Bone marrow (tissue), 2 donors: Measurements from ENCODE around the gene TRAF6.
A peak's percentile ranks its signal among the peaks of the same experiment; 100 is the strongest.
"Not testable (repeated sequence)": the region's sequence is repeated elsewhere in the genome, so short reads cannot be mapped to it uniquely, and the experiment has no call there.

Source experiments
- DNase-seq, 2 donors: peaks; one replicate each; lab custom pipeline; 2025; lab: John Stamatoyannopoulos, UW

Gene TRAF6

GRCh38 chr11:36492724-36493304 lies 17.3 kb downstream of the TRAF6 start:
- DNase-seq = peak in 1 of 2 donors; percentile 42

- no peak for DNase-seq
These were observed 19.9 kb downstream of the TRAF6 start for GRCh38 chr11:36490026-36490806.

DNA sequence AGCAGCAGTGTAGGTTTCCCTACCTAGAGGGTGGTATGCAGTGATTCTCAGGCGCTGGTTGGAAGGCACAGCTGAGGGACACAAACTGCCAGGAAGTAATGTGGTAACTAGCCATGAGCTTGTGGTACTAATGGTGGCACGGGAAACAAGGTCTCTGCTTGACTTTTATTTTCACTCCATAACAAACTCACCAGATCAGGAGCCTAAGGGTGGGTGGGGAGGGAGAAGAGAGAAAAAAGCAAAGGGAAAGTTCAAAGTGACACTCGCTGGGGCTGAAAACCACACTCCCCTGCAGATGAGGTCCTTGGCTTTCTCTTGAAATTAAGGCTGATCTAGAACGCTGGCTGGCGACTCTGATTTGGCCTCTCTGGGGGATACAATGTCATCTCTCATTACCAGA lies 22.0 kb downstream of the TRAF6 start:
- DNase-seq = peak in 1 of 2 donors; percentile 26

- no peak for DNase-seq
These were observed 22.5 kb downstream of the TRAF6 start for GRCh38 chr11:36487619-36488018.

DNA sequence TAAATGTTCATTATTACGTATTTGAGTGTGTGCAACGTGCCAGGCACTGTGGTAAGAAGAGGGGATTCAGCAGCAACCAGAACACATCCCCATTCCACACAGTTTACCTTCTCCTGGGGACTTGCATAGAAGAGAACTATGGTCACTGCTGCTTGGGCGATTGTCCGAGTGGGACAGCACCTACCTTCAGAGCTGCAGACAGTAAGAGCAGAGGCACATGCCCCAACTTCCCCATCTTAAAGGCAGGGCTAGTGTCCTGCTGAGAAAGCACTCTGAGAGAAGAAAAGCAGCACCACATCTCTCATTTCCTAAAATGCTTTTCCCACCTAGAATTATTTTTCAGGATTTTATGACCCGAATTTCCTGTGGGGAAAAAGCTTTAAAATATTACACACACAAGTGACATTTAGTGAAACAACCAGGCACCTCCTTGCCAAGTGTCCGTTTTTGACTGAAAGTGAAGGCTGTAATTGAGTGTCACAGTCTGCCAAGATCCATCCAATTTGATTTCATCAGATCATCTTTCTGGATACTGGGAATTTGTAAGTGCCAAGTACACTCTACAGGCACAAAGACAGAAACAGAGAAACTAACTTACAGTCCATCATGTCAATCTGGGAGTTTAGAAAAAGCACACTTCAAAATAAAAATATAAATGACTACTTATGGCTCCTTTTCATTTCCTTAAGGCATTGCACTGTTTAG lies 24.6 kb downstream of the TRAF6 start:
- no peak for DNase-seq

- DNase-seq = not testable (repeated sequence)
These were observed 27.0 kb downstream of the TRAF6 start for GRCh38 chr11:36483042-36483441.

GRCh38 chr11:36480833-36481232 lies 29.2 kb downstream of the TRAF6 start:
- DNase-seq = no peak

- peak in 1 of 2 donors; percentile 43 for DNase-seq
These were observed 31.3 kb downstream of the TRAF6 start for GRCh38 chr11:36478700-36479329.

- no peak for DNase-seq
These were observed 34.9 kb downstream of the TRAF6 start for GRCh38 chr11:36475192-36475591.

- no peak for DNase-seq
These were observed 38.5 kb downstream of the TRAF6 start for GRCh38 chr11:36471577-36471976.

- no peak for DNase-seq
These were observed 39.9 kb downstream of the TRAF6 start for GRCh38 chr11:36469881-36470802.

GRCh38 chr11:36469063-36469462 lies 41.0 kb downstream of the TRAF6 start:
- no peak for DNase-seq

DNA sequence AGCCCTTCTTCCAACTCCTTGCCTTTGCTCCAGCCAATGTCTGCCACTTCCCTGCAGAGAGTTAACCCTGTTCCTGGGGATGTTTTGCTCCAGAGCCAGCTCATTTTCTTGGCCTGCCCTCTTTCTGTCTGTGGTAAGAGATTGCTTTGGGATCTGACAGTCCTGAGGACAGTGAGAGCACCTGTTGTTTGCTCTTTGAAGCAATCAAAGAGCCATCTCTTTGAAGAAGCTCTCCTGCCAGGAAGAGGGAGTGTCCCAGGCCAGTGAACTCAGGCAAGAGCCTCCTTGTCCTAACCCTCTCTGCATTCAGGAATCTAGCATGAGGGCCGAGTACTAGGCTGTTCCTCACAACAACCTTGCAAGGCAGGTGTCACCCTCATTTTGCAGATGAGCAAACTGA lies 42.2 kb downstream of the TRAF6 start:
- DNase-seq = no peak

- DNase-seq = no peak
These were observed 43.1 kb downstream of the TRAF6 start for GRCh38 chr11:36467012-36467411.

DNA sequence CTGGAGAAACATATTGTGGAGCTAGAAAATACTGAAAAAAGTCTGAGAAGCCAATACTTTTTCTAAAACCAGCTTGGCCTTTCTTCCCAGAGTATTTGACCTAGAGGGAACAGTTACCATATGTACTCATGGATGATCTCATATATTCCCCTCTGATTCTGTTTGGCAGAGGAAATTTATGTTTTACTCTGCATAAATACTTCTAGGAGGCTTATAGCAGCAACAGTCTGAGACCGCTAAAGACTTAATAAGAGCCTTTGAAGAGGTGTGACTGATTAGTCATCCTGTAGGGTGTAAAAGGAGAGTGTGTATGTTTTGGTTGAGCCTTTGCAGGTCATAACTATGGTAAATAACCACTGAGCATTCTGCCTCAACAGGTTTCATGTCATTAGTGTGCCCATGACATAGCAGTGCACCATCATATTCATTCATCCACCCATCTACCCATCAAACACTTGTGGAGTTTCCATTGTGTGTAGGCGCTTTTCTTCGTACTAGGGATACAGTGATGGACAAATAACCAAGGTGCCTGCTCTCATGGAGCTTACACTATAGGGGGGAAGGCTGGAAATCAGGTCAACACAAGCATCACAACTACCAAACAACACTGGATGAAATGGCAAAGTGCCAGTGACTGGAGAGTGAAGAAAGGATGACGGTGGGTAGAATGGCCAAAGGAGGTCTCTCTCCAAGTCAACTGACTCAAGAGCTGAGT lies 44.5 kb downstream of the TRAF6 start:
- DNase-seq = no peak

- no peak for DNase-seq
These were observed 45.4 kb downstream of the TRAF6 start for GRCh38 chr11:36464720-36465119.

GRCh38 chr11:36463781-36464180 lies 46.3 kb downstream of the TRAF6 start:
- no peak for DNase-seq

DNA sequence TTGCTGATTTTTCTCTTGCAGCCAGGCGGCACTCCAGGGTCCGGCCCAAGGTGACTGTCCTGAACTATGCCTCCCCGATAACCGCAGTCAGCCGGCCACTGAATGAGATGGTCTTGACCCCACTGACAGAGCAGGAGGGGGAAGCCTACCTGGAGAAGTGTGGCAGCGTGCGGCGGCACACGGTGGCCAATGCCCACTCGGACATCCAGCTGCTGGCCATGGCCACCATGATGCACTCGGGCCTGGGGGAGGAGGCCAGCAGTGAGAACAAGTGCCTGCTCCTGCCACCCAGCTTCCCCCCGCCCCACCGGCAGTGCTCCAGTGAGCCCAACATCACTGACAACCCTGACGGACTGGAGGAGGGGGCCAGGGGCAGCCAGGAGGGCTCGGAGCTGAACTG lies 47.8 kb downstream of the TRAF6 start:
- no peak for DNase-seq

- no peak for DNase-seq
These were observed 49.9 kb downstream of the TRAF6 start for GRCh38 chr11:36460220-36460619.

DNA sequence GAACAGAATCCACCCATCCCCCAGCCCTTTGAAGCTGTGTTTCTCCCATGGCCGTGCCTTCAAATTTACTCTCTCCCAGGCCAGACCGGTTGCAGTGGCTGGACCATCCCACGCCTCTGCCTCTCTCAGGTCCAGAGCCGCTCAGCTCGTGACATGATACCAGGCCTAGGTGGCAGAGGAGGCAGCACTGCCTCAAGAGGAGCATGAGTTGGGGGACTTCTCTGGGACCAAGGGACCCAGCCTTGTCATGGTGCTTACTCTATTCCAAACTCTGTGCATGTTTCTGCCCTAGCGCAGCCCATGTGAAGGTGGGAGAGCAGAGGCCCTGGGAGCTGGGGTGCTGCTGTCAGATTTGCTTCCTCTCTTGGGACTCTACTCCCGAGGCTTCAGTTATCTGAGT lies 51.0 kb downstream of the TRAF6 start:
- no peak for DNase-seq
